Heart left ventricle (tissue), 16 donors: ENCODE measurements around the gene RHBDL2. TPM values are rescaled to one million over a fixed set of nuclear protein-coding genes. Genes with fewer than 3 reads are reported as not detected.

Experiments
- ATAC-seq, 4 donors: fragments of 200-7000 bp; cut with Tn5 transposase; one replicate each; pipeline ENCODE4 v1.9.1; 2020 to 2022; ENCODE audit warnings: moderate library complexity in 4 of 4, mild to moderate bottlenecking in 3 of 4, moderate number of reproducible peaks in 1 of 4
- DNase-seq, 5 donors: peaks; one replicate each; pipeline ENCODE4 v3.0.0-alpha.2; 2020
- H3K27ac ChIP-seq, 12 donors: fragments of 200-600 bp; sonication (generic) in 4 of 12; one replicate each; pipeline versions ENCODE4 v1.5.0 to v1.8.0; 2016 to 2022; ENCODE audit warnings: mild to moderate bottlenecking in 2 of 12
- H3K27me3 ChIP-seq, 9 donors: fragments of 200-600 bp; sonication (generic) in 2 of 9; one replicate each; pipeline versions ENCODE4 v1.5.1 to v1.8.0; 2016 to 2022; ENCODE audit warnings: mild to moderate bottlenecking in 3 of 9
- H3K36me3 ChIP-seq, 9 donors: fragments of 200-600 bp; sonication (generic) in 2 of 9; one replicate each; pipeline versions ENCODE4 v1.5.0 to v1.8.0; 2018 to 2022; ENCODE audit warnings: mild to moderate bottlenecking in 2 of 9
- H3K4me1 ChIP-seq, 12 donors: fragments of 200-600 bp; sonication (generic) in 4 of 12; one replicate each; pipeline versions ENCODE4 v1.5.0 to v1.8.0; 2016 to 2022; ENCODE audit warnings: mild to moderate bottlenecking in 3 of 12
- H3K4me3 ChIP-seq, 12 donors: fragments of 200-600 bp; sonication (generic) in 4 of 12; one replicate each; pipeline versions ENCODE4 v1.5.0 to v1.8.0; 2017 to 2022; ENCODE audit warnings: mild to moderate bottlenecking in 9 of 12, moderate library complexity in 4 of 12
- H3K9me3 ChIP-seq, 12 donors: fragments of 200-600 bp; sonication (generic) in 4 of 12; one replicate each; pipeline versions ENCODE4 v1.5.0 to v1.8.0; 2016 to 2022; ENCODE audit warnings: mild to moderate bottlenecking in 1 of 12
- POLR2A ChIP-seq, 2 donors: fragments of 450-650 bp; IDR thresholded peaks; one replicate each; pipeline ENCODE4 v1.6.1; 2017; ENCODE audit warnings: antibody characterized with exemption in 2 of 2, mild to moderate bottlenecking in 2 of 2, moderate library complexity in 2 of 2
- WGBS, 4 donors: extraction: QIAGEN DNeasy Blood & Tissue Kit in 2 of 4; methylation state at CpG; one replicate each; pipeline versions ENCODE4 v1.1.5 to v1.1.7; 2013 to 2018; 5-methylcytosine and 5-hydroxymethylcytosine counted together
- intact Hi-C, 10 donors: fragments of 100-400 bp; cut with DNase I; formaldehyde crosslinking; loops; one replicate each; pipeline versions ENCODE4 v1.11.1 to v1.14.2; 2022
- polyA plus RNA-seq, 2 donors: library from polyadenylated mRNA; stranded (reverse); fragments of 200-250 nt; gene quantifications; one replicate each; pipeline ENCODE4 v1.2.3, GENCODE V29; 2013
- total RNA-seq, 9 donors: library from RNA; depleted of rRNA in 2 of 9; stranded (reverse); fragments of >200 nt in 2 of 9; fragmentation: NEBNext Ultra II Directional in 3 of 9; extraction: Animal tissue kit (Norgen Biotek cat#: 25700) in 3 of 9; gene quantifications; one replicate each; pipeline versions ENCODE4 v1.1.0 to v1.2.4, GENCODE V29; 2016 to 2023
- TF ChIP-seq, protein P1 (sequence below), 12 donors: fragments of 200-600 bp; sonication (generic) in 4 of 12; IDR thresholded peaks; one replicate each; pipeline versions ENCODE4 v1.5.0 to v1.8.0; 2018 to 2022; ENCODE audit warnings: antibody characterized with exemption in 12 of 12, mild to moderate bottlenecking in 5 of 12
- donor health status: ischemic (EF 13 %, LVEDD 7.1; RV severe dilation, severe dysfunction).
- donor health status: healthy with polysubstance abuse.
- donor health status: DM: no; HTN: yes; CAD: no.
- donor health status: DM: no; HTN: no; CAD: no.
- donor health status: ischemic (EF 25% LVEDD 6.9; RV normal size, moderate dysfunction).
- donor health status: ischemic (EF 25% LVEDD 5.7; RV mildly dilated, moderate dysfunction).
- donor health status: healthy.
- donor health status: DM: yes; HTN: yes; CAD: no.
- donor health status: ischemic (EF 35%, LVEDD 5.7; RV mildly dilated, moderate dysfunction).
- donor health status: nonischemic (EF 11% LVEDD 7.7; RV severe dilation, severe dysfunction).
- donor health status: DM: yes; HTN: yes; CAD: no.
- donor health status: PGD.
- donor health status: ischemic (EF 29% LVEDD 5.4; RV normal size, mild dysfunction).
- donor health status: nonischemic (EF 23%, LVEDD 6.1; RV moderate dilation, normal function).

RHBDL2 gene
- total and polyA plus RNA-seq, 11 donors: 0.11 to 2.2 (median 0.20) TPM; not detected in 4

DNA sequence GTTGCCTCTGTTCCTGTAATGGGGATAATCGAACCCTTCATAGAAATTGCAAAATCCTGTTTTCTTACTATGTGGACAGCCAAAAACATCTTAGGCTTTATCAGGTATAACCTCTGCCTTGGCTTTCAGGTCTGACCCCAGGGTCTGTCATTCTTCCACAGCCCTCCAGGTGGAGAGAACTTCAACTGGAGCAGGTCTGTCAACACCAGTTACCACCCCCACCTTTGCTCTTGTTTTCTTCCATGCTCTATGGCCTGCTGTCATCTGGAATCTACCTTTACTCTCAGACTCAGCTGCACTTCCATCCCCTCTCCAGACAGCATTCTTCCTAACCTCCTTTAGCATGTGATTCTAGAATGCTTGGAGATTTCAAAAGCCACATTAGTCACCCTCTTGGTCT, 49.9 kb downstream of the RHBDL2 start:
- ATAC-seq: no peak
- Histone ChIP-seq H3K4me1 (no peaks in the 10 kb centered on the region), H3K36me3 (peaks cover 0 to 2% (median 0%) of the 10 kb centered on the region in 9 donors), H3K9me3 (no peaks in the 10 kb centered on the region), H3K27me3 (no peaks in the 10 kb centered on the region), H3K4me3 (no peak overlapping the region), H3K27ac (no peak overlapping the region)
- 84 to 100% (median 88%) methylated on average over 1 of the region's 1 CpG for WGBS, 4 donors
- DNase-seq: no peak
- TF ChIP-seq POLR2A (IDR thresholded peaks at IDR 0.05): no peak
- TF ChIP-seq, protein P1, sequence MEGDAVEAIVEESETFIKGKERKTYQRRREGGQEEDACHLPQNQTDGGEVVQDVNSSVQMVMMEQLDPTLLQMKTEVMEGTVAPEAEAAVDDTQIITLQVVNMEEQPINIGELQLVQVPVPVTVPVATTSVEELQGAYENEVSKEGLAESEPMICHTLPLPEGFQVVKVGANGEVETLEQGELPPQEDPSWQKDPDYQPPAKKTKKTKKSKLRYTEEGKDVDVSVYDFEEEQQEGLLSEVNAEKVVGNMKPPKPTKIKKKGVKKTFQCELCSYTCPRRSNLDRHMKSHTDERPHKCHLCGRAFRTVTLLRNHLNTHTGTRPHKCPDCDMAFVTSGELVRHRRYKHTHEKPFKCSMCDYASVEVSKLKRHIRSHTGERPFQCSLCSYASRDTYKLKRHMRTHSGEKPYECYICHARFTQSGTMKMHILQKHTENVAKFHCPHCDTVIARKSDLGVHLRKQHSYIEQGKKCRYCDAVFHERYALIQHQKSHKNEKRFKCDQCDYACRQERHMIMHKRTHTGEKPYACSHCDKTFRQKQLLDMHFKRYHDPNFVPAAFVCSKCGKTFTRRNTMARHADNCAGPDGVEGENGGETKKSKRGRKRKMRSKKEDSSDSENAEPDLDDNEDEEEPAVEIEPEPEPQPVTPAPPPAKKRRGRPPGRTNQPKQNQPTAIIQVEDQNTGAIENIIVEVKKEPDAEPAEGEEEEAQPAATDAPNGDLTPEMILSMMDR (IDR thresholded peaks at IDR 0.05): no peak
- intact Hi-C loops: no loop called here

DNA sequence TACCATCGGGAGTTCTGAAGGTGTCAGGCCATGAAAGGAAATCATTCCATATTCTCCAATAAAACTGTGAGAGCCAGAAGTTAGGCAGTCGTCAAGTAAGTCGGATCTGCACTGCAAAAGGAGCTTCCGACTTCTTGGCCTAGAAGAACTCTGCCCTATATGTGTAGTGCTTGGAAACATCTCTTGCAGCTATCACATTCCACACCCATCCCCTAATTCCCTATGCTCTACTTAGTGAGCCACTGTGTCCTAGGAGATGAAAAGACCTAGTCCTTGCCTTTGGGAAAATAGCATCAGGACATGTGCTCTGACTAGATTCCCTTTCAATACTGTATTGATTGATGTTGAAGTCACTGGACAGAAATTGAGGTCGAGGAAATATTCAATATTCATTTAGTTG, 52.0 kb downstream of the RHBDL2 start:
- Histone ChIP-seq H3K4me3 (no peak overlapping the region), H3K9me3 (no peaks in the 10 kb centered on the region), H3K4me1 (no peaks in the 10 kb centered on the region), H3K27me3 (no peaks in the 10 kb centered on the region), H3K27ac (no peak overlapping the region), H3K36me3 (peaks cover 0 to 2% (median 0%) of the 10 kb centered on the region in 9 donors)
- ATAC-seq (no peak), DNase-seq (no peak)
- intact Hi-C loops: no loop called here
- TF ChIP-seq POLR2A (IDR thresholded peaks at IDR 0.05): no peak
- TF ChIP-seq, protein P1 (IDR thresholded peaks at IDR 0.05): no peak
- 70 to 90% (median 77%) methylated on average over 5 of the region's 5 CpGs for WGBS, 4 donors

DNA sequence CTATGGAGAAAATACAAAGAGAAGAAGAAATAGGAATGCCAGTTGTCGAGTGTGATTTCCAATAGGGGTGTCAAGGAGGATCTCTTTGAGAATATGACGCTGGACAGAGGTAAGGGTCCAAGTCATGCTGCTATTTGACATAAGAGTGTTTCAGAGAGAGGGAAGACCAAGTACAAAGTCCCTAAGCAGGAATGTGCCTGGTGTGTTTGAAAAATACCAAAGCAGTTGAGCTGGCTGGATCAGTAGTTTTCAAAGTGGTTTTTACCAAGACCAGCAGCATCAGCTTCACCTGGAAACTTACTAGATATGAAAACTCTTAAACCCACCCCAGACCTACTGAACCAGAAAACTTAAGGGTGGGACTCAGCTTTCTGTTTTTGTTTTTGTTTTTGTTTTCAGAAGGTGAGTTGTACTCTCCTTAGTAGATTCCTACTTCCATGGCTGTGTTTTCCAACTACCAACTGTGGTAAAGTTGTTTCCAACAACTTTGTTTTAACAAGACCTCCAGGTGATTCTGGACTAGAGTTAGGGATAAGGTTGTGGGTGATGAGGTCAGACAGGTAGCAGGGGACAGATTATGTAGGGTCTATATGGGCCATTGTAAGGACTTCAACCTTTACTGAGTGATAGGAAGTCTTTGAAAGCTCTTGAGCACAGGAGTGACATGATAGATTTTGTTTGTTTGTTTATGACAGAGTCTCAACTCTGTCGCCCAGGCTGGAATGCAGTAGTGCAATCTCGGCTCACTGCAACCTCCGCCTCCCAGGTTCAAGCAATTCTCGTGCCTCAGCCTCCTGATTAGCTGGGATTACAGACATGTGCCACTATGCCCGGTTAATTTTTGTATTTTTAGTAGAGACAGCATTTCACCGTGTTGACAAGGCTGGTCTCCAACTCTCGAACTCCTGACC, 53.0 kb downstream of the RHBDL2 start:
- no peaks in the 10 kb centered on the region for H3K9me3 ChIP-seq
- H3K36me3 ChIP-seq: peaks cover 0 to 2% (median 0%) of the 10 kb centered on the region in 9 donors
- no peak overlapping the region for H3K4me3 ChIP-seq
- TF ChIP-seq, protein P1 (IDR thresholded peaks at IDR 0.05): no peak
- no peak for TF ChIP-seq POLR2A (IDR thresholded peaks at IDR 0.05)
- ATAC-seq (no peak), DNase-seq (no peak)
- no peaks in the 10 kb centered on the region for H3K27me3 ChIP-seq
- H3K4me1 ChIP-seq: no peaks in the 10 kb centered on the region
- 84 to 90% (median 89%) methylated on average over 9 of the region's 9 CpGs for WGBS, 4 donors
- intact Hi-C loops: no loop called here
- H3K27ac ChIP-seq: no peak overlapping the region

DNA sequence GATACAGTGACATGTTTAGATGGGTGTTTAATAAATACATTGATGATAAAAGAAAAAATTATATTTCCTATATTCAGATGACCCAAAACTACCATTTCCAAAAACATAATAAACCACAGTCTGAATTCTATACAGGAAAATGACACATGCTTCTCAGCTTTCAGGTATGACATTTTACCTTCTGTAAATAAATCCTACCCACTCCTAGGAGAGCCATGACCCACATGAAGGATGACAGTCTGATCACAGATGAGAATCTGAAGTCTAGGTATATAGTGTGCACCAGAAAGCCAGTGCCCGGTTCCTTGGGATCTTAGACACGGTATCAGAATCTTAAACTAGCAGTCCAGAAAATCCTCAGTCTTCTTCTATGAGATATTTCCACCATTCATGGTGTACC, 56.5 kb downstream of the RHBDL2 start:
- intact Hi-C loops: no loop called here
- WGBS, 4 donors: 88 to 99% (median 94%) methylated on average over 2 of the region's 2 CpGs
- Histone ChIP-seq H3K36me3 (no peaks in the 10 kb centered on the region), H3K4me3 (no peak overlapping the region), H3K27me3 (no peaks in the 10 kb centered on the region), H3K27ac (no peak overlapping the region), H3K9me3 (no peaks in the 10 kb centered on the region), H3K4me1 (peaks cover 0 to 7% (median 0%) of the 10 kb centered on the region in 12 donors)
- no peak for TF ChIP-seq POLR2A (IDR thresholded peaks at IDR 0.05)
- TF ChIP-seq, protein P1 (IDR thresholded peaks at IDR 0.05): no peak
- DNase-seq: no peak
- no peak for ATAC-seq
